Measurements from ENCODE around the gene AOPEP.
"Not testable (repeated sequence)": the region's sequence is repeated elsewhere in the genome, so short reads cannot be mapped to it uniquely, and the experiment has no call there.

The AOPEP gene

DNA sequence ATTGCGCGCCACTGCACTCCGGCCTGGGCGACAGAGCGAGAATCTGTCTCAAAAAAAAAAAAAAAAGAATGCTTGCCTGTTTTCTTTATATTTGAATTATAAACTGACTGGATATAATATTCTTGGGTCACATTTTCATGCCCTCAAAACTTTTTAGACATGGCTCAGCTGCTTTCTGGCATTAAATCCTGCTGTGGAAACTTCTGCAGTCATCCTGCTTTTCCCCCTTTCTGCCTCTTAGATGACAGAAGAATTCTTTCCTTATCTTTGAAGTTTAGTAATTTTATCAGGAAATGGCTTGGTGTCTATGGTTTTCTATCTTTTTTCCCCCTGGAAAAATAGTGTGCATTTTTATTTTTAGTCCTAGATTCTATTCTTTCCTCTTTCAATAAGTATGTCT, 234.5 kb downstream of the AOPEP start:
- H3K36me3 ChIP-seq (replicated peaks), result no peaks in the 10 kb centered on the region
- TF ChIP-seq, protein P1, sequence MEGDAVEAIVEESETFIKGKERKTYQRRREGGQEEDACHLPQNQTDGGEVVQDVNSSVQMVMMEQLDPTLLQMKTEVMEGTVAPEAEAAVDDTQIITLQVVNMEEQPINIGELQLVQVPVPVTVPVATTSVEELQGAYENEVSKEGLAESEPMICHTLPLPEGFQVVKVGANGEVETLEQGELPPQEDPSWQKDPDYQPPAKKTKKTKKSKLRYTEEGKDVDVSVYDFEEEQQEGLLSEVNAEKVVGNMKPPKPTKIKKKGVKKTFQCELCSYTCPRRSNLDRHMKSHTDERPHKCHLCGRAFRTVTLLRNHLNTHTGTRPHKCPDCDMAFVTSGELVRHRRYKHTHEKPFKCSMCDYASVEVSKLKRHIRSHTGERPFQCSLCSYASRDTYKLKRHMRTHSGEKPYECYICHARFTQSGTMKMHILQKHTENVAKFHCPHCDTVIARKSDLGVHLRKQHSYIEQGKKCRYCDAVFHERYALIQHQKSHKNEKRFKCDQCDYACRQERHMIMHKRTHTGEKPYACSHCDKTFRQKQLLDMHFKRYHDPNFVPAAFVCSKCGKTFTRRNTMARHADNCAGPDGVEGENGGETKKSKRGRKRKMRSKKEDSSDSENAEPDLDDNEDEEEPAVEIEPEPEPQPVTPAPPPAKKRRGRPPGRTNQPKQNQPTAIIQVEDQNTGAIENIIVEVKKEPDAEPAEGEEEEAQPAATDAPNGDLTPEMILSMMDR (IDR thresholded peaks at IDR 0.05; ENCODE audit: low read depth, low read length, missing control alignments), result no peak
- no peak overlapping the region for H3K4me3 ChIP-seq (ENCODE audit: low read depth, low read length)
- no peak overlapping the region for H3K27ac ChIP-seq
- no peak for DNase-seq
- in situ Hi-C loops (cut with HindIII; ENCODE audit: low pct_ligation_motif_present, low sequenced_read_pairs), result no loop called here
- no peaks in the 10 kb centered on the region for H3K27me3 ChIP-seq (replicated peaks)

DNA sequence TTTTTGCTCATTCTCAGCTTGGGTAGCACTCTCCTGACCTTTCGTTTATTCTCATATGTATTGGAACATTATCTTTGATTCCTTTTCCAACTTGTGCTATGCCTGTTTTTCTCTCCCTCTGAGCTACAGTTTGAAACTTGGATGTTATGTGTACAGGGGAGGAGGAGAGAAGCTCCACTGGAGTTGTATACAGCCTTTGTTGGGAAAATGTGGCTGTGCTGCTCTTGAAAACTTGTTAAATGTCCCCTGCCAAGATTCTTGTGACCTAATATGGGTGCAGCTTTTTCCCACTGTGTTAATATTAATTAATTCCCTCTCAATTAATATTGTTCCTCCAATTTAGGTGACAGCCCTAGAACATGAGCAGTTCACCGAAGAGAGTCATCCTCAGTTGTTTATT, 235.4 kb downstream of the AOPEP start:
- Histone ChIP-seq H3K4me3 (ENCODE audit: low read depth, low read length) (no peak overlapping the region), H3K36me3 (replicated peaks) (no peaks in the 10 kb centered on the region), H3K27ac (no peak overlapping the region), H3K27me3 (replicated peaks) (no peaks in the 10 kb centered on the region)
- in situ Hi-C loops (cut with HindIII; ENCODE audit: low pct_ligation_motif_present, low sequenced_read_pairs), result no loop called here
- DNase-seq, result no peak
- TF ChIP-seq, protein P1 (IDR thresholded peaks at IDR 0.05; ENCODE audit: low read depth, low read length, missing control alignments), result no peak

DNA sequence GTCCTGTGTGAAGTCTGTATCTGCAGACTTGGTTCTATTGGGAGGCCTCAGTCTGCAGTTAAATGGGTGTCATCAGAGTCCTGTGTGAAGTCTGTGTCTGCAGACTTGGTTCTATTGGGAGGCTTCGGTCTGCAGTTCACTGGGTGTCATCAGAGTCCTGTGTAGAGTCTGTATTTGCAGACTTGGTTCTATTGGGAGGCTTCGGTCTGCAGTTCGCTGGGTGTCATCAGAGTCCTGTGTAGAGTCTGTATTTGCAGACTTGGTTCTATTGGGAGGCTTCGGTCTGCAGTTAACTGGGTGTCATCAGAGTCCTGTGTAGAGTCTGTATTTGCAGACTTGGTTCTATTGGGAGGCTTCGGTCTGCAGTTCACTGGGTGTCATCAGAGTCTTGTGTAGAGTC, 239.1 kb downstream of the AOPEP start:
- H3K36me3 ChIP-seq (replicated peaks); H3K4me3 ChIP-seq (ENCODE audit: low read depth, low read length); H3K27ac ChIP-seq; in situ Hi-C loops (cut with HindIII; ENCODE audit: low pct_ligation_motif_present, low sequenced_read_pairs); H3K27me3 ChIP-seq (replicated peaks); DNase-seq: not testable (repeated sequence)

DNA sequence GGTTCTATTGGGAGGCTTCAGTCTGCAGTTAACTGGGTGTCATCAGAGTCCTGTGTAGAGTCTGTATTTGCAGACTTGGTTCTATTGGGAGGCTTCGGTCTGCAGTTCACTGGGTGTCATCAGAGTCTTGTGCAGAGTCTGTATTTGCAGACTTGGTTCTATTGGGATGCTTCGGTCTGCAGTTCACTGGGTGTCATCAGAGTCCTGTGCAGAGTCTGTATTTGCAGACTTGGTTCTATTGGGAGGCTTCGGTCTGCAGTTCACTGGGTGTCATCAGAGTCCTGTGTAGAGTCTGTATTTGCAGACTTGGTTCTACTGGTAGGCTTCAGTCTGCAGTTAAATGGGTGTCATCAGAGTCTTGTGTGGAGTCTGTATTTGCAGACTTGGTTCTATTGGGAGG, 239.5 kb downstream of the AOPEP start:
- DNase-seq; in situ Hi-C loops (cut with HindIII; ENCODE audit: low pct_ligation_motif_present, low sequenced_read_pairs): not testable (repeated sequence)

DNA sequence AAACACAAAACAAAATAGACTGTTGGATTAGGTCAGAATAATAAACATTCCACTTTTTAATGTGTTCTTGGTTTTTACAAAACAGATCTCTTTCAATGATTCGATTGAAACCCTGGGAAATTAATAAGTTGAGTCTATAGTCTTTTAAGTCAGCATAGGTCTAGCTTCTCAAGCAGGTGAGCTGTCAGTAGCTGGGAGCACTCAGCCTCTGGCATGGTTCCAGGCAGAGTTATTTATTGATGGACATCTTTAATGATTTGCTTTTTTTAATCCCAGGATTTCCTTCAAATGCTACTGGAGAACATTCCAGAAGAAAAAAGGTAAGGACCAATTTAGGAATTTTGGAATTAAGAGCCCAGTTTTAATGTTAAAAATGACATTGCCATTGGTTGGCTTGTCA, 241.0 kb downstream of the AOPEP start:
- Histone ChIP-seq H3K27ac (no peak overlapping the region), H3K36me3 (replicated peaks) (no peaks in the 10 kb centered on the region), H3K27me3 (replicated peaks) (no peaks in the 10 kb centered on the region), H3K4me3 (ENCODE audit: low read depth, low read length) (no peak overlapping the region)
- no peak for DNase-seq
- in situ Hi-C loops (cut with HindIII; ENCODE audit: low pct_ligation_motif_present, low sequenced_read_pairs), result no loop called here
- TF ChIP-seq, protein P1 (IDR thresholded peaks at IDR 0.05; ENCODE audit: low read depth, low read length, missing control alignments), result no peak

More for the DNA sequence above, 239.5 kb downstream of the AOPEP start:
- not testable (repeated sequence) for H3K27ac ChIP-seq; H3K27me3 ChIP-seq (replicated peaks); H3K4me3 ChIP-seq (ENCODE audit: low read depth, low read length); H3K36me3 ChIP-seq (replicated peaks)

DNA sequence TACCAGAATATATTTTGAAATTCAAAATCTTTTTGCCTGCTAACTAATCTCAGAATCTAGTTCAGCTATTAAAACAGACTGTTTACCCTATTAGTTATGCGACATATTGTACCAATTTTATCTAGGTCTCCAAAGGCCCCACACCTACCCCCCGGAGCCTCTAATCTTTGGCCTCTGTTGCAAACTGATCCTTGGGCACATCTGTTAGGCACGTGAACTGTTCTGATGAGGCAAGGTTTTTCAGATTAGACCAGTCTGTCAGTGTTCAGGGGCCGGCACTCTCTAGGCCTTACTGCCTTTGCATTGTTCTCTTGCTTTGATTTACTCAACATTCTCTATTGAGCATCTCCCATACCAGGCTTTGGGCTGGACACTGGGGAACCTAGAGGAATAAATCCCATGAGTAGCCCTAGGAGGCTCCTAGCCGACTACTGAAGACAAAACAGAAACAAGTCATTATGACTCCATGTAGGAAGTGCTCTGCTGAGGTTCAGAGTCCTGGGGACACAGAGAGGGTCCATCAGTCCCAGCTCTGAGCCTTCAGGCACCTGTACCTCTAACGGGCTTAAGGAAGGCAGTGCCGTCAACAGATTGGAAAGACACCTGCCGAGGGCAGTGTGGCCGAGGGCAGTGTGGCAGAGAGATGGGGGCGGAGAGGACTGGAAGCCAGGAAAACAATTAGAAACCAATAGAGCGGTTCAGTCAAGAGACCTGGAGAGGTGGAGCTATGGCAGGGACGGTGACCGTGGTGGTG, 245.1 kb downstream of the AOPEP start:
- H3K36me3 ChIP-seq (replicated peaks), result no peaks in the 10 kb centered on the region
- TF ChIP-seq, protein P1 (IDR thresholded peaks at IDR 0.05; ENCODE audit: low read depth, low read length, missing control alignments), result no peak
- H3K27ac ChIP-seq, result no peak overlapping the region
- in situ Hi-C loops (cut with HindIII; ENCODE audit: low pct_ligation_motif_present, low sequenced_read_pairs), result no loop called here
- no peak overlapping the region for H3K4me3 ChIP-seq (ENCODE audit: low read depth, low read length)
- no peak for DNase-seq
- H3K27me3 ChIP-seq (replicated peaks), result no peaks in the 10 kb centered on the region

DNA sequence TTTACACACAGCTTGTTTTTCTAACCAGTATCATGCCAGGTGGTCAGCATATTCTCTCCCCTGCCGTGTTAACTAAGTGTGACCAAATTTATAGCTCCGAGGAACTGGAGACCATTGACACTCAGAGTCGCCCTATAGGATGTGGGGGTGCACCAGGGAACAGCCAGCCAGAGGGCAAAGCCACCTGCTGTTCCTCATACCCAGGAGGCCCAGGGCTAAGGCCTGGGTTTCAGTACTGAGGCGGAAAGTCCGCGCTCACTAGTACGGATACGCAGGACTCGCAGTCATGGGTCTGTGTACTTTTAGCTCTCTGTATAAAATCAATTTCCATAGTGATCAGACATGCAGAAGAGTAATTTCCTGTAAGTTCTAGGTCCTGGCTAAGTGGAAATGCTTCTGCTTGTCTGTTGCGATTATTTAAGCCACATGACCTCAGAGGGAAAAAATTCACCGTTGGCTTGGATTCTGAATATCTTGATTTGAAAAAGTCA, 247.0 kb downstream of the AOPEP start:
- in situ Hi-C loops (cut with HindIII; ENCODE audit: low pct_ligation_motif_present, low sequenced_read_pairs), result no loop called here
- TF ChIP-seq, protein P1 (IDR thresholded peaks at IDR 0.05; ENCODE audit: low read depth, low read length, missing control alignments), result no peak
- Histone ChIP-seq H3K27me3 (replicated peaks) (no peaks in the 10 kb centered on the region), H3K4me3 (ENCODE audit: low read depth, low read length) (no peak overlapping the region), H3K27ac (no peak overlapping the region), H3K36me3 (replicated peaks) (no peaks in the 10 kb centered on the region)
- DNase-seq, result peak; percentile 64

Data from brain microvascular endothelial cell (primary cell).